Ovary (tissue), 9 donors: Measurements from ENCODE around the gene TBC1D32. TPM values are rescaled to one million over a fixed set of nuclear protein-coding genes. Genes with fewer than 3 reads are reported as not detected.

ENCODE experiments used
- DNase-seq, 5 donors: peaks; one replicate each; pipeline ENCODE4 v3.0.0-alpha.2; 2019 to 2020
- H3K27ac ChIP-seq, 2 donors: fragments of 200-600 bp; one replicate each; pipeline versions ENCODE4 v1.5.1 to v1.8.0; 2019 to 2022
- H3K27me3 ChIP-seq: fragments of 200-600 bp; one replicate; pipeline ENCODE4 v1.8.0; 2022
- H3K36me3 ChIP-seq: fragments of 200-600 bp; sonication (generic); one replicate; pipeline ENCODE4 v1.5.1; 2019
- H3K4me1 ChIP-seq: one replicate; pipeline ENCODE4 v1.8.1; 2013; ENCODE audit warnings: mild to moderate bottlenecking, moderate library complexity; ENCODE audit not compliant: insufficient read depth
- H3K4me3 ChIP-seq: fragments of 200-600 bp; sonication (generic); one replicate; pipeline ENCODE4 v1.5.1; 2017
- H3K9me3 ChIP-seq, 2 donors: fragments of 200-600 bp in 1 of 2; sonication (generic) in 1 of 2; one replicate each; pipeline versions ENCODE4 v1.5.1 to v1.8.1; 2013 to 2019; ENCODE audit warnings: mild to moderate bottlenecking in 1 of 2, moderate library complexity in 1 of 2
- CTCF ChIP-seq, 3 donors: fragments of 450-650 bp in 2 of 3; fragments of 200-600 bp in 1 of 3; IDR thresholded peaks; one replicate each; pipeline versions ENCODE4 v1.5.1 to v1.8.0; 2016 to 2022; ENCODE audit warnings: antibody characterized with exemption in 3 of 3, mild to moderate bottlenecking in 1 of 3
- EP300 ChIP-seq: sonication (generic); formaldehyde crosslinking; IDR thresholded peaks from one replicate; pipeline ENCODE4 v1.6.1; 2017; ENCODE audit warnings: antibody characterized with exemption
- POLR2A ChIP-seq: fragments of 450-650 bp; IDR thresholded peaks from one replicate; pipeline ENCODE4 v1.6.1; 2017; ENCODE audit warnings: antibody characterized with exemption, mild to moderate bottlenecking, moderate library complexity
- WGBS, 3 donors: extraction: QIAGEN DNeasy Blood & Tissue Kit in 1 of 3; methylation state at CpG; one replicate each; pipeline versions ENCODE4 v1.1.5 to v1.1.7; 2013 to 2017; 5-methylcytosine and 5-hydroxymethylcytosine counted together
- intact Hi-C, 4 donors: fragments of 100-400 bp; cut with DNase I; formaldehyde crosslinking; loops; one replicate each; pipeline versions ENCODE4 v1.11.0 to v1.15.1; 2022 to 2023
- polyA plus RNA-seq, 2 donors: library from polyadenylated mRNA; stranded (reverse); fragments of 200-250 nt in 1 of 2; fragments of 350-450 nt in 1 of 2; fragmentation: Illumina TruSeq in 1 of 2; extraction: RNeasy Lipid Tissue Mini Kit (QIAGEN cat#74804) in 1 of 2; gene quantifications; one replicate each; pipeline ENCODE4 v1.2.3, GENCODE V29; 2013 to 2014
- total RNA-seq, 7 donors: library from RNA; depleted of rRNA in 2 of 7; stranded (reverse); fragments of >200 nt in 2 of 7; fragmentation: NEBNext Ultra II Directional in 3 of 7; extraction: Animal tissue kit (Norgen Biotek cat#: 25700) in 3 of 7; gene quantifications; one replicate each; pipeline versions ENCODE4 v1.1.0 to v1.2.4, GENCODE V29; 2016 to 2023
- donor health status: DM: no; HTN: no; CAD: no; lungs with moderate emphysema.
- donor health status: DM: no; HTN: no; CAD: no.
- donor health status: Bipolar disorder and iron deficiency.
- donor health status: DM: yes; HTN: yes; CAD: no.
- donor health status: DM: no; HTN: no; CAD: no.
- donor health status: DM: yes; HTN: yes; CAD: no.

Gene TBC1D32
- total and polyA plus RNA-seq, 9 donors: 2.4 to 13.4 (median 7.8) TPM

- H3K4me1 ChIP-seq: no peaks in the 10 kb centered on the region
- H3K9me3 ChIP-seq: no peaks in the 10 kb centered on the region
- no peak for DNase-seq
- no peak overlapping the region for H3K4me3 ChIP-seq
- intact Hi-C loops: no loop called here
- no peaks in the 10 kb centered on the region for H3K36me3 ChIP-seq
- WGBS, 3 donors: 96 to 99% (median 98%) methylated on average over 1 of the region's 1 CpG
- TF ChIP-seq CTCF (IDR thresholded peaks at IDR 0.05) (no peak), POLR2A (no peak), EP300 (no peak)
- no peak overlapping the region for H3K27ac ChIP-seq
- H3K27me3 ChIP-seq: no peaks in the 10 kb centered on the region
Observed at GRCh38 chr6:121237859-121238258, 96.4 kb downstream of the TBC1D32 start.

GRCh38 chr6:121236984-121237383, 97.3 kb downstream of the TBC1D32 start:
- peaks cover under 1% of the 10 kb centered on the region for H3K27me3 ChIP-seq
- no peaks in the 10 kb centered on the region for H3K36me3 ChIP-seq
- H3K4me1 ChIP-seq: no peaks in the 10 kb centered on the region
- DNase-seq: no peak
- no peak overlapping the region for H3K27ac ChIP-seq
- TF ChIP-seq EP300: no peak
- TF ChIP-seq CTCF (IDR thresholded peaks at IDR 0.05): no peak
- no peak for TF ChIP-seq POLR2A
- no peak overlapping the region for H3K4me3 ChIP-seq
- no peaks in the 10 kb centered on the region for H3K9me3 ChIP-seq
- intact Hi-C loops: no loop called here

GRCh38 chr6:121235386-121235785, 98.9 kb downstream of the TBC1D32 start:
- peaks cover 2% of the 10 kb centered on the region for H3K27me3 ChIP-seq
- no peak overlapping the region for H3K4me3 ChIP-seq
- no peak for DNase-seq
- H3K4me1 ChIP-seq: no peaks in the 10 kb centered on the region
- 96 to 100% (median 98%) methylated on average over 3 of the region's 3 CpGs for WGBS, 3 donors
- no peaks in the 10 kb centered on the region for H3K36me3 ChIP-seq
- TF ChIP-seq POLR2A (no peak), EP300 (no peak), CTCF (IDR thresholded peaks at IDR 0.05) (no peak)
- no peaks in the 10 kb centered on the region for H3K9me3 ChIP-seq
- intact Hi-C loops: no loop called here
- H3K27ac ChIP-seq: no peak overlapping the region

DNA sequence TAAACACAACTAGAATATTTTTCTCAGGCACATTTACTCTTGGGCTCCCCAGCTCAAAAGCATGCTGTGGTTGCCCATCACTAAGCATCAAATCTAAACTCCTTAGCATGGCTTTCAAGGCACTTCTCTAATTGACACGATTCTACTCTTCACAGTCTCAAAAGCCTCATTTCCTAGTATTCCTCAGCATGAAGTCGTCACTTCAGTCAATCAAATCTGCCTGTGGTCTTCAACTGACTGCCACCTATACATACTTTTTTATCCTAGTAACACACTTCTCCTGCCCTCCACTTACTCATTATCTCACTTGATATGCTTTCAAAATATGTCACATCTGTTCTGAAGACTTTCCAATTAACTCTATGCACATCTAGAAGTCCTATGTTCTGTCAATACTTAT, 110.3 kb downstream of the TBC1D32 start:
- no peak for DNase-seq
- H3K4me3 ChIP-seq: no peak overlapping the region
- no peak overlapping the region for H3K27ac ChIP-seq
- intact Hi-C loops: no loop called here
- TF ChIP-seq CTCF (IDR thresholded peaks at IDR 0.05) (no peak), EP300 (no peak), POLR2A (no peak)
- H3K9me3 ChIP-seq: no peaks in the 10 kb centered on the region
- H3K36me3 ChIP-seq: no peaks in the 10 kb centered on the region
- H3K27me3 ChIP-seq: no peaks in the 10 kb centered on the region
- H3K4me1 ChIP-seq: no peaks in the 10 kb centered on the region
- WGBS, 3 donors: 88 to 95% (median 91%) methylated on average over 2 of the region's 2 CpGs

GRCh38 chr6:121223212-121223611, 111.1 kb downstream of the TBC1D32 start:
- no peak for DNase-seq
- no peaks in the 10 kb centered on the region for H3K27me3 ChIP-seq
- no peaks in the 10 kb centered on the region for H3K9me3 ChIP-seq
- intact Hi-C loops: no loop called here
- no peaks in the 10 kb centered on the region for H3K36me3 ChIP-seq
- H3K4me1 ChIP-seq: no peaks in the 10 kb centered on the region
- WGBS, 3 donors: 85 to 89% (median 85%) methylated on average over 2 of the region's 2 CpGs
- H3K4me3 ChIP-seq: no peak overlapping the region
- TF ChIP-seq CTCF (IDR thresholded peaks at IDR 0.05) (no peak), POLR2A (no peak), EP300 (no peak)
- no peak overlapping the region for H3K27ac ChIP-seq
